ENCODE data around the gene UBE2Q1.

GRCh38 chr1:154521695-154522094 lies 36.8 kb downstream of the UBE2Q1 start:
- TF ChIP-seq CTCF (IDR thresholded peaks at IDR 0.05), result no peak
- TF ChIP-seq POLR2A (IDR thresholded peaks at IDR 0.05), result no peak
